ENCODE data around the gene SH3GL1.

Gene SH3GL1

DNA sequence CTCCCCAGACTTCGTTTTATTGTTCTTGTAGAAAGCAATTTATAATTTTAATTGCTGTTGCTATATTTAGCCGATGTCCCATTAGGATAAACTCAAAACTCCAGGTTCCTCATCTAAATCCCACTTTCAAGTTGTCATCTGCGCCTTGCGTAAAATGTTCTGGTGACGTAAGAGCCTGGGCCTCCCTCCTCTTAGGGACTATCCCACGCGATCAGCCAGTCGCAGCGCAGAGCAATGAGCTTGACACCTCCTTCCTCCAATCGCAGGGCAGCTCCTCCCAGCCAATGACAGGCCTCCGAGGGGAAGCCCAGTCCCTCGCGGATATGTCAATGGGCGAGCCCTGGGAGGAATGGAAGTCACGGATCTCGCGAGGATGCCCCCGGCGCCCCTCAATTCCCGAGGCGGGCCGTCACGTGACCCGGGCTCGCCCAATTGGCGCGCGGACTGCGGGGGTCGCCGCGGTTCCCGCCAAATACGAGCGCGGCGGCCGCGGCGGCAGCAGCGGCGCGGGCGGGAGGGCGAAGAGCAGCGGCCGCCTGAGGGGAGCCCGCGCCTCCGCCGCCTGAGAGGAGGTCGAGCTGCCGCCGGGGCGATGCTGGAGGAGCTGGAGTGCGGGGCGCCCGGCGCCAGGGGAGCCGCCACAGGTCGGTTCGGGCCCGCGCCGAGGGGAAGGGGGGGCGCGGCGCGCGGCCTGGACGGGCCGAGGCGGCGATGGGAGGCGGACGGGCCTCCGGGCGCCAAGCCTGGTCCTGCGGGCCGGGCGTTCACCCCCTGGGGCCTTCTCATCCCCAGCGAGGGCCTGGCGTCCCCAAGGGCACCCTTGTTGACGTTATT is 2.0 kb upstream of the SH3GL1 start, which contains the start of gene CHAF1A:
Gene CHAF1A (plus strand): TSS at position 470 of the 834 bp plus-strand sequence. CDS start 123 bp downstream, at position 593.
- peak; percentile 100 for DNase-seq
- peaks cover 10% of the 10 kb centered on the region; the same call in 1 of the 2 replicates for H3F3A ChIP-seq (ENCODE audit: insufficient read depth, low read length)
- TF ChIP-seq EZH2phosphoT487 (IDR thresholded peaks at IDR 0.05; ENCODE audit: low read length) (no peak), EZH2 (optimal IDR thresholded peaks at IDR 0.05; ENCODE audit: low read depth, low read length) (no peak)
- TF ChIP-seq, protein P1, sequence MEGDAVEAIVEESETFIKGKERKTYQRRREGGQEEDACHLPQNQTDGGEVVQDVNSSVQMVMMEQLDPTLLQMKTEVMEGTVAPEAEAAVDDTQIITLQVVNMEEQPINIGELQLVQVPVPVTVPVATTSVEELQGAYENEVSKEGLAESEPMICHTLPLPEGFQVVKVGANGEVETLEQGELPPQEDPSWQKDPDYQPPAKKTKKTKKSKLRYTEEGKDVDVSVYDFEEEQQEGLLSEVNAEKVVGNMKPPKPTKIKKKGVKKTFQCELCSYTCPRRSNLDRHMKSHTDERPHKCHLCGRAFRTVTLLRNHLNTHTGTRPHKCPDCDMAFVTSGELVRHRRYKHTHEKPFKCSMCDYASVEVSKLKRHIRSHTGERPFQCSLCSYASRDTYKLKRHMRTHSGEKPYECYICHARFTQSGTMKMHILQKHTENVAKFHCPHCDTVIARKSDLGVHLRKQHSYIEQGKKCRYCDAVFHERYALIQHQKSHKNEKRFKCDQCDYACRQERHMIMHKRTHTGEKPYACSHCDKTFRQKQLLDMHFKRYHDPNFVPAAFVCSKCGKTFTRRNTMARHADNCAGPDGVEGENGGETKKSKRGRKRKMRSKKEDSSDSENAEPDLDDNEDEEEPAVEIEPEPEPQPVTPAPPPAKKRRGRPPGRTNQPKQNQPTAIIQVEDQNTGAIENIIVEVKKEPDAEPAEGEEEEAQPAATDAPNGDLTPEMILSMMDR (IDR thresholded peaks at IDR 0.05; ENCODE audit: low read length) = no peak
- H3K79me2 ChIP-seq (ENCODE audit: low read length) = peaks cover 79% of the 10 kb centered on the region
- H2AFZ ChIP-seq (ENCODE audit: low read length) = peak within 1 kb of the TSS; percentile 72
- H3K4me3 ChIP-seq (ENCODE audit: low read length) = peak within 1 kb of the TSS; percentile 100
- no peaks in the 10 kb centered on the region for H3K27me3 ChIP-seq (replicated peaks; ENCODE audit: insufficient read depth, low read length)
- peaks cover 16% of the 10 kb centered on the region; the same call in 1 of the 2 replicates for H4K20me1 ChIP-seq (ENCODE audit: insufficient read depth, low read length)
- H3K27ac ChIP-seq (ENCODE audit: low read length) = peak within 1 kb of the TSS; percentile 58
- no peaks in the 10 kb centered on the region for H3K9me3 ChIP-seq (replicated peaks; ENCODE audit: insufficient read depth, low read length)
- peak within 1 kb of the TSS; percentile 99 for H3K9ac ChIP-seq (ENCODE audit: low read length)
- H3K4me2 ChIP-seq (ENCODE audit: low read depth, low read length) = peak within 1 kb of the TSS; percentile 87
- H3K4me1 ChIP-seq (ENCODE audit: low read length) = peaks cover 17% of the 10 kb centered on the region
- no peaks in the 10 kb centered on the region for H3K9me2 ChIP-seq (replicated peaks; ENCODE audit: insufficient read depth, low read length)
- H3K36me3 ChIP-seq (replicated peaks; ENCODE audit: insufficient read depth, low read length) = peaks cover 6% of the 10 kb centered on the region; the same call in 1 of the 2 replicates

DNA sequence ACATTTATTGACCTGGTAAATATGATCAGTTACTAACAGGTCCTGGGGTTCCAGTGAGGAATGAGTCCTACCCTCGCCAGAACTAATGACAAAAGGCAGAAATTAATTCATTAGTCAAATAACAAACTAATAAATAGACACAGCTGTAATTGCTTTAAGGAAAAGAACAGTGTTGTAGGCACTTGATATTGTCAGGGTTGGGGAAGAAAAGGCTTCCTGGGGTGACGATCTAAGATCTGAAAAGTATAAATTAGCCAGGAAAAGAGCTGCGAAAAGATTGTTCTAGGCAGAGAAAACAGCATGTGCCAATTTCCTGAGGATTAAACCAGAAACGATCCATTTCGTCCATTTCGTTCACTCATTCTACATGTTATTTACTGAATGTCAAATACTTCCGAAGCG is 1.4 kb upstream of the SH3GL1 start:
- Histone ChIP-seq H3K4me1 (ENCODE audit: low read length) (peaks cover 17% of the 10 kb centered on the region), H3K27me3 (replicated peaks; ENCODE audit: insufficient read depth, low read length) (no peaks in the 10 kb centered on the region), H3F3A (ENCODE audit: insufficient read depth, low read length) (peaks cover 10% of the 10 kb centered on the region; the same call in 1 of the 2 replicates), H3K9me3 (replicated peaks; ENCODE audit: insufficient read depth, low read length) (no peaks in the 10 kb centered on the region), H2AFZ (ENCODE audit: low read length) (peak overlapping the region; percentile 66), H3K4me2 (ENCODE audit: low read depth, low read length) (peak overlapping the region; percentile 87), H3K9ac (ENCODE audit: low read length) (peak overlapping the region; percentile 61), H4K20me1 (ENCODE audit: insufficient read depth, low read length) (peaks cover 21% of the 10 kb centered on the region; the same call in 1 of the 2 replicates), H3K4me3 (ENCODE audit: low read length) (peak overlapping the region; percentile 63), H3K9me2 (replicated peaks; ENCODE audit: insufficient read depth, low read length) (no peaks in the 10 kb centered on the region), H3K36me3 (replicated peaks; ENCODE audit: insufficient read depth, low read length) (peaks cover 6% of the 10 kb centered on the region; the same call in 1 of the 2 replicates), H3K79me2 (ENCODE audit: low read length) (peaks cover 79% of the 10 kb centered on the region), H3K27ac (ENCODE audit: low read length) (peak overlapping the region; percentile 58)
- TF ChIP-seq EZH2 (optimal IDR thresholded peaks at IDR 0.05; ENCODE audit: low read depth, low read length) (no peak), EZH2phosphoT487 (IDR thresholded peaks at IDR 0.05; ENCODE audit: low read length) (no peak)
- TF ChIP-seq, protein P1 (IDR thresholded peaks at IDR 0.05; ENCODE audit: low read length) = no peak
- no peak for DNase-seq

DNA sequence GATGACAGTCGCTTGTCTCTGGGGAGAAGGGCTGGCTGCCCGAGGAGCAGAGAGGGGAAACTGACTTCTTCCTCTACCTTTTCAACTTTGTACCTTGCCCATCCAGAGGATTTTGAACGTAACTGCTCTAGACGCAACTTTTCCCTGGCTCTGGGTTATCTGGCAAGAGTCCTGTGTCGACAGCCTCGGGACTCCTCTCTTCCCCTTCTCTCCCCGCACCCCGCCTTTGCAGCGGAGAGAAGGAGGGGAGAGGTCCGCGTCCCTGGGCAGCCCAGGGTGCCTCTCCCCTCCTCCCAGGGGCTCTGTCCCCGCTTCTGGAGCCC is 574 bp downstream of the SH3GL1 start:
- H4K20me1 ChIP-seq (ENCODE audit: insufficient read depth, low read length) = 0 out of 2 replicates have a peak, but pooled peaks cover 15% of the 10 kb centered on the region

More for the DNA sequence above, 574 bp downstream of the SH3GL1 start:
- Histone ChIP-seq H3K27ac (ENCODE audit: low read length) (peak overlapping the region; percentile 43; the same call in 1 of the 2 replicates), H3K9me3 (replicated peaks; ENCODE audit: insufficient read depth, low read length) (no peaks in the 10 kb centered on the region), H3F3A (ENCODE audit: insufficient read depth, low read length) (peaks cover 10% of the 10 kb centered on the region; the same call in 1 of the 2 replicates), H3K9me2 (replicated peaks; ENCODE audit: insufficient read depth, low read length) (no peaks in the 10 kb centered on the region), H3K36me3 (replicated peaks; ENCODE audit: insufficient read depth, low read length) (no peaks in the 10 kb centered on the region), H2AFZ (ENCODE audit: low read length) (peak overlapping the region; percentile 71), H3K79me2 (ENCODE audit: low read length) (peaks cover 79% of the 10 kb centered on the region), H3K27me3 (replicated peaks; ENCODE audit: insufficient read depth, low read length) (no peaks in the 10 kb centered on the region), H3K4me2 (ENCODE audit: low read depth, low read length) (peak overlapping the region; percentile 82), H3K4me1 (ENCODE audit: low read length) (peaks cover 18% of the 10 kb centered on the region), H3K4me3 (ENCODE audit: low read length) (peak overlapping the region; percentile 79), H3K9ac (ENCODE audit: low read length) (peak overlapping the region; percentile 93)
- no peak for DNase-seq
- TF ChIP-seq EZH2 (optimal IDR thresholded peaks at IDR 0.05; ENCODE audit: low read depth, low read length) = no peak
- no peak for TF ChIP-seq EZH2phosphoT487 (IDR thresholded peaks at IDR 0.05; ENCODE audit: low read length)
- TF ChIP-seq, protein P1 (IDR thresholded peaks at IDR 0.05; ENCODE audit: low read length) = no peak
